ENCODE data around the gene NDUFS3.
A peak's percentile ranks its signal among the peaks of the same experiment; 100 is the strongest.
"Not testable (repeated sequence)": the region's sequence is repeated elsewhere in the genome, so short reads cannot be mapped to it uniquely, and the experiment has no call there.

Gene NDUFS3

DNA sequence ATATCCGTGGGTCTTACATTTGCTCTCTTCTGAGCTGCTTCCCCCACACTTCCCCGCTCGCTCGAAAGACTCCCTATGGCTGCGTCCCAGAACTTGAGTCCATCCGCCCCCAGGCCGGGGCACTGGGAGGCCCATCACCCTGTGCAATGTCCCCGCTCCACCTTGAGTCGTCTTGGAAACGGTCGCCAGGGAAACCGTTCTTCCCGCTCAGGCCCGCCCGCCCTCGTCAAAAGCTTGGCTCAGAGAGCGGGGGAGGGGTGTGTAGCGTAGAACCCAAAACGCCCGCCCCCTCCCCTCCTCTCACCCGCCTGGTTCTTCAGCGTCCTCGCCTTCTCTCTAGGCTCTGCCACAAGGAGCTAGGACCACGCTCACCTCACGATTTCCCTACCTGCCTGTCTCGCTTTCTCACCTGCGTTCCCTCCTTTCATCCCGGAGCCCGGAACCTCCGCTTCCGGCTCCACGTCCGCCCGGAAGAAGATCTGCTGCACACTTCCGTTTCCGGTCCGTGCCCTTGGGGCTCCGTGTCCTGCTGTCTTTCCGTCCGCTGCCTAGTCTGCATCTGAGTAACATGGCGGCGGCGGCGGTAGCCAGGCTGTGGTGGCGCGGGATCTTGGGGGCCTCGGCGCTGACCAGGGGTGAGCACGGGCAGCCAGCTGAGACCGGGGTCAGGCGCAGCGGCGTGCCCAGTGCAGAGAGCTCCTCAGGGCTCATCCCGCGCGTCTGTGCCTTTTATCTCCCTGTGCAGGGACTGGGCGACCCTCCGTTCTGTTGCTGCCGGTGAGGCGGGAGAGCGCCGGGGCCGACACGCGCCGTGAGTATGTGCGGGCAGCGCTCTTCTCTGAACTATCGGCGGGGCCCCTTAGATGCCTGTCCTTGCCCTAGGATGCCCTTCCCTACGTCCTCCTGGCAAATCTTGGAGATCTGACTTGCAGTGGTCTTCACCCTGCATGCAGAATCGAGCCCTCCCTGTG, at the start of gene NDUFS3, which contains the start of gene KBTBD4:
TSS of gene NDUFS3 (plus strand) at position 551 of the 971 bp plus-strand sequence. CDS start at position 569, 18 bp downstream.
TSS of gene KBTBD4 (minus strand) at position 447 of the 971 bp plus-strand sequence. CDS start at position 428, 19 bp downstream.
- DNase-seq (ENCODE audit: low read depth in 2 of 2) = peak; percentile 81 to 82

DNA sequence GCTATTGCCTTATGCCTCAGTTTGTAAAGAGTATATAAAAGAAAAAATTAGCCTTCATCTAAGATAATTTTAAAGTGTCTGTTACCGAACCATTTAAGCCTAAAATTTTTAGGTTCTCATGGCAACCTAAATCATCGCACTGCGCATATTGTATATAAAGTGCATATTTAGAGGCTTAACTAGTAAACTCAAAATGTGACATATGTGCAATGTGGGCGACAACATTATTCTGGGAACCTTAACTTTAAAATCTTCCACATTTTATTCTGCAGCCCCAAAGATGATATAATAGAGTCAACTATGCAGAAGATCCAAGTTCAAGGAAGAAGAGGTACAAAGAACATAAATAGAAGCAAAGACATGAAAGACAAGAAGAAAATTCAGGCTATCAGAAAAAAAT, 48.9 kb upstream of the NDUFS3 start:
- DNase-seq (ENCODE audit: low read depth in 2 of 2) = no peak

DNA sequence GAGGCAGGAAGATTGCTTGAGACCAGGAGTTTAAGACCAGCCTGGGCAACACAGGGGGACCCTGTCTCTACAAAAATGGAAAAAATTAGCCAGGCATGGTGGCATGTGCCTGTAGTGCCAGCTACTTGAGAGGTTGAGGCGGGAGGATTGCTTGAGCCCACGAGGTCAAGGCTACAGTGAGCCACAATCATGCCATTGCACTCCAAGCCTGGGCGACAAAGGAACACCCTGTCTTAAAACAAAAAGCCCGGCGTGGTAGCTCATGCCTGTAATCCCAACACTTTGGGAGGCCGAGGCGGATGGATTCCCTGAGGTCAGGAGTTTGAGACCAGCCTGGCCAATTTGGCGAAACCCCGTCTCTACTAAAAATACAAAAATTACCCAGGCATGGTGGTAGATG, 48.2 kb upstream of the NDUFS3 start:
- not testable (repeated sequence) for DNase-seq (ENCODE audit: low read depth in 2 of 2)

DNA sequence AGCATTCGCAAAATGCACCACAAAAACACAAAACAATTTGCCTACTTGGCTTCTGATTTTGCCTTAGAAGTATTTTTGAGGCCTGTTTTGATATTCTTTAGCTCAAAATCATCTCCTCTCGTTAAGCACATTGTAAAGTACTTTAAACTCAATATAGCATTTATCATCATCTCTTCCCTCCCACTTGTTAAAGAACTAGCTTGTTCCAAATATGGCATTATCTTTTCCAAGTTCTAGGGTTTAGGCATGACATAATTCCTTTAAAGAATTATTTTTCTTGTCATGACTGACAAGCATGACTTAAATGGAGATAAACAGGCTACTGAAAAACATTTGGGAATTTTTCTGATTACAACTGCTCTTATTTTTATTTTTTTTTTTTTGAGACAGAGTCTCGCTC, 47.2 kb upstream of the NDUFS3 start:
- no peak for DNase-seq (ENCODE audit: low read depth in 2 of 2)

DNA sequence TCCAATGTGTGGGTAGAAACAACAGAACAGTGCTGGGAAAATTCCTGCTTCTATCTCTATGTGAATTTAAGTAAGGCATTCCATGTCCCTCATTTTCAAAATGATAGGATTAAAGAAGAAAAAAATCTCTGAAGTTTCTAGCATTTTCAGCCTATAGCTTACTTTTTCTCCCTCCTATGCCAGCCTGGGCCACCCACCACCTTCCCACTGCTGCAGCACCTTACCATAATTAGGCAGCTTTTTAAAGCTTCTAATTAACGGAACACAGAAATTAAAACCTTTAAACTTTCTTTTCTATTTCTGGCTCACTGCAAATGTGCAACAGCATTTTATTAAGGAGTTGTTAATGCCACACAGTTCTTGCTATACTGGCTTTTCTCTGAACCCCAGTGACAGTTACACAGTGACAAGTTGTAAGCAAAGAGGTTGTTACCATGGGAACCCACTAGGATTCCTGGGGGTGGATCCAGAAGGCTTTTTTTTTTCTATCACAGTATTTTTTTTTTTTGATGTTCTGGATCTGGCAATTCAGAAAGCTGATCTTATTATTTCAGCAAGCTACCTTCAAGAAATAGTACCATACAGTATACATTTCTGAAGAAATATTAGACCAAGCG, 46.2 kb upstream of the NDUFS3 start:
- DNase-seq (ENCODE audit: low read depth in 2 of 2) = no peak

DNA sequence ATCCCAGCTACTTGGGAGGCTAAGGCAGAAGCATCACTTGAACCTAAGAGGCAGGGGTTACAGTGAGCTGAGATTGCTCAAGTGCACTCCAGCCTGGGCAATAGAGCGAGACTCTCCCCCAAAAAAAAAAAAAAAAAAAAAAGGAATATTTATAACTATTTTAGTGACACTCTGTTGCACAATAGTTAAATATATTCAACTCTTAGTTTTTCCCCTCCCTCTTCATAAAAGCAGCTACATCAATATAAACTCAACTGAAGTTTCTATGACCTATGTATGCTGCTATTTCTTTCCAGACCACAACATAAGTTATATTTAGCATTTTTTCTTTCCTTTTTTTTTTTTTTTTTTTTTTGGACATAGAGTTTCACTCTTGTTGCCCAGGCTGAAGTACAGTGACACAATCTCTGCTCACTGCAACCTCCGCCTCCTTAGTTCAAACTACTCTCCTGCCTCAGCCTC, 45.2 kb upstream of the NDUFS3 start:
- DNase-seq (ENCODE audit: low read depth in 2 of 2) = no peak

DNA sequence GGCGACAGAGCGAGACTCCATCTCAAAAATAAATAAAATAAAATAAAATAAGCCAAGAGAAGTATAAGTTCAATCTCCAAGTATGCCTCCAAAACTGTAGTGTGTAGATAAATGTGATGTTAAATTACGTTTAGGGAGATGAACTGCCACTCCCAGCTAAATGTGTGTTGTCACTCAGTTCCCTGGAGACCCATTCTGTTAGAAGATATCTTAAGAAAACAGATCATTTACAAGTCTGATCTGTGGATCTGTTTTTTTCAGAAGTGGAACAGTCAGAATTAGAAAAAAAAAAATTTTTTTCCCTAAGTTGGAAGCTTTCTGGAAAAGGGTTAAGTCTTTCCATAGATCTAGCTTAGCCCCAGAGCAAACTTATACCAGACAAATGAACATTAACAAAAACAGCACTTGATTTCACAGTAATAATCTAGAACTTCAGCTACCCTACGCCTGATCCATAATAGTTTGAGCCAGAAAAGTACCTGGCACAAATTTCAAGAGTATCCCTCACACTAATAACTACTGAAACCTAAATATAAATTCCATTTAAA, 44.1 kb upstream of the NDUFS3 start:
- no peak for DNase-seq (ENCODE audit: low read depth in 2 of 2)

DNA sequence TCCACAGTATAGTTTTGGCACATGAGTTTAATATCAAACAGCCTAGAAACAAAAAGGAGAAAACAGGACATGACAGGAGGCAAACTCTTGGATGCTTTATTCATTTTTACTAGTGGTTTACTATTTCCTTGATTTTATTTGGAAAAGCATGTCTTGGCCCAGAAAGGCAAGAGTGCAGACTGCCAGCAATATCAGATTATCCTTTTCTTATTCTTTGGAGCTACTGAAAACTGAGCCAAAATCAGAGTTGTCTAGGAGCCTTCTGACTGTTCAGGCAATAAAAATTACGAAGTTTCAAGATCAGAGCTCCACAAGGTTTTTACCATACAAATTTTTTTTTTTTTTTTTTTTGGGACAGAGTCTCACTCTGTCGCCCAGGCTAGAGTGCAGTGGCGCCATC, 42.0 kb upstream of the NDUFS3 start:
- no peak for DNase-seq (ENCODE audit: low read depth in 2 of 2)

DNA sequence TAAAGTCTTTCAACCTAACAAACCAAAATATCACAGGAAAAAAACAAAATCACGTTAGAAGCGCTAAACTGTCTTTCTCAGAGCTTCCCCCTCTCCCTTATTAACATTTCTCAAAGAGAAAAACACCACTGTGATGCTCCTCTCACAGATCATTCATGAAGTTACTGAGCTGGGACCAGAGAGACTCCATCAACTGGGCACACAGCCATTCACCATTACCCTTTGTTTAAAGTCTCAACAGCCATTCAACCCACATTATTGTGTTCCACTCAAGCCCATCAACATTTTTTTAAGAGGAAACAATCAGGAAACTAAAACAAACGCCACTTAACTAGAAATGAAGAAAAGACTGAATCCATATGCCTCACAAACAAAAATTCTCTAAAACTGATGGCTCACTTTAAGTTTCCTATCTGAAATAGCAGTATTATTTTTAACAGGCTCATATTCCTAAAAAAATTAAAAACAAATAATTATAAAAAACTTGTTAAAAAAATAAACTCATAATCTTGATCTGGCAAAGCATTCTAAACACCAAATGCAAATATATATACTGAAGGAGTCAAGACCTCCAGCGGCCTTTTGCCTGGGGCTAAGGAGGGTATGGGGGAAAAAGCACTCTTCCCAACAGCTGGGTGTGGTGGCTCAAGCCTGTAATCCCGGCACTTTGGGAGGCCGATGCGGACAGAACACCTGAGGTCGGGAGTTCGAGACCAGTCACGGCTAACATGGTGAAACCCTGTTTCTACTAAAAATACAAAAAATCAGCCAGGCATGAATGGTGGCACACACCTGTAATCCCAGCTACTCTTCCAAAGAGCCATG, 39.9 kb upstream of the NDUFS3 start:
- DNase-seq (ENCODE audit: low read depth in 2 of 2) = no peak

DNA sequence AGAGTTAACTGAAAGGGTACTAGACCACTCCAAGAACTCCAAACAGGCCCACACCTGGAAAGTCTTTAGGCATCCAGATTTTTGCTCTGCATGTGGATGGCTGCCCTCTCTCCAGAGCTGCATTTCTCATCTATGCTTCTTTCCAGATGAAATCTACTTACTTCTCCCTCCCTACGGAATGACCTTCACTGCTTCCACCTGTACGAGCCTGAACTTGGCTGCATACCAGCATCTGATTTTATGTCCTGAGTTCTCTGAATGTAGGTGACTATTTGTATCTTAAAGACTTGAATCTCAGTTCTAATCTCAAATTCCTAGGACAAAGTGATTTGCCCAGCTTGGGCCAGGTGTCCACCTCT, 39.2 kb upstream of the NDUFS3 start:
- DNase-seq (ENCODE audit: low read depth in 2 of 2) = no peak

DNA sequence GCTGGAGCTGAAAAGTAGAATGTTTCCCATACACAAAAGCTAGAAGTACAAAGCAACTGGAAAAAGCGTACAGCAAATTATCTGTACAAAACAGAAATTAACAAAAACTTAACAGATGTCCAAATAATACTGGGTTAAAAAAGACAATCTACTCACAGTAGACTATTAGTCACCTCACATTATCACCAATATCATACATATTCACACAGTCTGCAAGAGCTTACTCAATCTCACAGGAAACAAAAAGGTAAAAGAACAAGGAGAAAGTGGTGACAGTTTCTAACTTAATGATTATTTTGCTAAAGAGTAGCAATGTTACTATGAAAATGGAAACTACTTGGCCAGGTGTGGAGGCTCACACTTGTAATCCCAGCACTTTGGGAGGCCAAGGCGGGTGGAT, 37.8 kb upstream of the NDUFS3 start:
- no peak for DNase-seq (ENCODE audit: low read depth in 2 of 2)

DNA sequence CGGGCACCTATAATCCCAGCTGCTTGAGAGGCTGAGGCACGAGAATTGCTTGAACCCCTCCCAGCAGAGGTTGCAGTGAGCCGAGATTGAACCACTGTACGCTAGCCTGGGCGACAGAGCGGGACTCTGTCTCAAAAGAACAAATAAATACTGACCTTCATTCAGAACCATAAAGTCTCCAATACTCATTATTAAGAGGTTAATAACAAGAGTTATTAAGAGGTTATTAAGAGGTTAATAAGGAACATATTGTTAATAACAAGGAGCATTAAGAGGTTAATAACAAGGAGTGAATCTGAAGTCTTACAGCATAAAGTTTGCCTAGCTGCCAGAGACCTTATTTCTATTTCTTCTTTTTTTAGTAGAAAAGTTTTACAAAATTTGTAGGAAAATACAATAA, 33.6 kb upstream of the NDUFS3 start:
- no peak for DNase-seq (ENCODE audit: low read depth in 2 of 2)

DNA sequence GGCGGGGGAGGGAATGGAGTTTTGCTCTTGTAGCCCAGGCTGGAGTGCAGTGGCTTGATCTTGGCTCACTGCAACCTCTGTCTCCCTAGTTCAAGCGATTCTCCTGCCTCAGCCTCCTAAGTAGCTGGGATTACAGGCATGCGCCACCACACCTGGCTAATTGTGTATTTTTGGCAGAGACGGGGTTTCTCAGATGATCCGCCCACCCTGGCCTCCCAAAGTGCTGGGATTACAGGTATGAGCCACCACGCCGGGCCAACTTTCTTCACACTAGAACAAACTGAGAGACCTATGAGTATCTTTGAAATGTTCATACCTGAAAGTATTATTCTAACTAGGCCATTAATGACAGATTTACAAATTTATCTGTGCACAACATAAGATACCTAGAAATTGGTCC, 32.6 kb upstream of the NDUFS3 start:
- DNase-seq (ENCODE audit: low read depth in 2 of 2) = not testable (repeated sequence)

DNA sequence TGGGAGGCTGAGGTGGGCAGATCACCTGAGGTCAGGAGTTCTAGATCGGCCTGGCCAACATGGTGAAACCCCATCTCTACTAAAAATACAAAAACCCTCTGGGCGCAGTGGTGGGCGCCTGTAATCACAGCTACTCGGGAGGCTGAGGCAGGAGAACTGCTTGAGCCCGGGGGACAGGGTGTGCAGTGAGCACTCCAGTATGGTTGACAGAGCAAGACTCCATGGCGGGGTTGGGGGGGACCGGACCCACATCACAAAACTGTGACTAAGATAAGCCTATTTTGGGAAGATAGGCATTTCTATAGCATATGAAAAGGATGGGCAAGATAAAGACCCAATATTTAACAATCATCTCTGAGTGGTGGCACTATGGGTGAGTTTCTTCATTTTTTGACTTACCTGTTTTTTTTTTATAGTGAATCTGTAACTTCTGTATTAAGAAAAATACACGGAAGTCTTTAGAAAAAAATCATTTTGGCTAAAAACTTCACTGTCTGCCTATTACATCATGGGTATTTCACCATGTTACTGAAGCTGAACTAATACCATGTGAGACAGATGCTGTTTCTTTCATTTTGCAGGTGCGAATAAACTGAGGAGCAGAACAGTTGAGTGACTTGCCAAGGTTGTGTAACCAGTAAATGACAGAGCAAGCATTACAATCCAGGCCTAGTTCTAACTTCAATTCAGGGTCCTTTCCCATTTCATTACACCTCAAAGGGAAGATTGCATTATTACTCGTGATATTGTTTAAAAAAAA, 28.4 kb upstream of the NDUFS3 start:
- no peak for DNase-seq (ENCODE audit: low read depth in 2 of 2)

DNA sequence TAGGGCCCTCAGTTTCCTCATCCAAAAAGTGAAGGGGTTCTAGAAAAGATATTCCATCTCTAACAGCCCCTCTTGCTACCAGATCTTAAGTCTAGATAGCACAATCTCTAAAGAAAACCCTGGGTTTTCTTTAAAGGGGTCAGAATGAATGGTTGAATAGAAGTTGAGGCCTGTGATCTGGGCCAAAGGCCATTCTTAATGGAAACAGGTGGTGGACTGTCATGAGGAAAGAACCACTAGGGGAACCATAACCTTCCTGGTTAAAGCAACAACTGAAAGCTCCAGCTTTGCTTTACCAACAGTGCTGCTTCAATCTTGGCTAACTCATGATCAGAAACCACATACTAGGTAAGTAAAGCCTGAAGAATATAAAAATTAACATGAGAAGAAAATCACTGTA, 27.8 kb upstream of the NDUFS3 start:
- no peak for DNase-seq (ENCODE audit: low read depth in 2 of 2)

DNA sequence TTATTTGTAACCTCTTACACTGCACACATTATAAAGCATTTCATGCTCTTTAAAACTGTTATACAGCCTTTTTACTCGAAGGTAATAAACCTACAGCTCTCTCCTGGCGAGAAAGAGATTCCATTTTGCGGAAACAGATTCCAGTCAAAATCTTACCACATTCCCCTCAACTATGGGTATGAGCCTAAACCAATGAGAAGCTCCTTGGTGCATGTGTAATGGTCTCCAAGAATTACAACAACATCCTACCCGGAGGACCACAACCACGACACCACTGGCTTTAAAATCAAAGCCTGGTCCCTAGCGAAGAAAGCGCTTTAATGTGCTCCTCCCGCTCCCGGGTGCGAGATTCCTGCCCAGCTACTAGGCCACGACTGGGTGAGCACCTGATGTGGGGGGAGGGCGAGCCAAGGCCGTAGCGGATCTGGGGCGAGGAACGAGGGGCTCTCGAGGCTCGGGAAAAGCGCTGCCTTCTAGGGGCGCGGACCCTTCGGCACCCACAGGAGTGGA, 26.8 kb upstream of the NDUFS3 start:
- peak in 1 of 2 donors; percentile 15 for DNase-seq (ENCODE audit: low read depth in 2 of 2)

DNA sequence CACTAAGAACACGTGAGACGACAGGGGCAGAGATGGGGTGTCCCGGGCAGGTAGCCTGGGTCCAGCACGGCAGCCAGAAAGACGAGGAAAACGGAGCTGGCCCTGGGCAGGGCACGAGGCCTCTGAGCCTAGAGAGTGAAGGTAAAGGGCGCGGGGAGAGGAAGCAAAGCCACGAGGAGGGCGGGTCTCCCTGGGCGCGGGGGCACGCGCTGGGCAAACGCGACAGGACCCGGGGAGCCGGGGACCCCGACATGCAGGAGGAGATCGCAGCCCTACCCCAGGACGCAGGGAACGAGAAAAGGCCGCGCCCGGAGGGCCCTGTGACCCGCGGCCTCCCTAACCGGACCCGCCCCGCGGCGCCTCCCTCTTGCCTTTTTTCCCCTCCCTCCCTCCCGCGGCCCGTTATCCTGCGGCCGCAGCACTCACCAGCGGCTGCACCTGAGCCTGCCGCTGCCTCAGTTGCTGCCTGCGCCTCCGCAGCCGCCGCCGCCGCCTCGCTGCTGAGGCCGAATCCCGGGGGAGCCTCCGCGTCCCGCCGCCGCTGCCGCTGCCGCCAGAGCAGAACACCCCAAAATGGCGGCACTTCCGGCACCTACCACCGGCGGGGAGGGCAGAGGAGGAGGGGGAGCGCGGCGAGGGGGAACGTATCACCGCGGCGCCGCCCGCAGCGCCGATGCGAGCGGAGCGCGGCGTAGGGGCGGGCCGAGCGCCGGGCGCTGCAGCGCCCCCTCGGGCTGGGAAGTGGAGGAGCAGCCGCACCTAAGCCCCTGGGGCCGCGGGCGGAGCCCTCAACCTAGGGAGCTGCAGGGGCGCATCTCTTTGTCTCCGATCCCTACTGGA, 26.1 kb upstream of the NDUFS3 start, which contains the start of gene CELF1:
TSS of gene CELF1 (minus strand) at position 567 of the 840 bp plus-strand sequence. CDS start 53,609 bp downstream, outside the sequence.
- DNase-seq (ENCODE audit: low read depth in 2 of 2) = peak; percentile 85 to 89

DNA sequence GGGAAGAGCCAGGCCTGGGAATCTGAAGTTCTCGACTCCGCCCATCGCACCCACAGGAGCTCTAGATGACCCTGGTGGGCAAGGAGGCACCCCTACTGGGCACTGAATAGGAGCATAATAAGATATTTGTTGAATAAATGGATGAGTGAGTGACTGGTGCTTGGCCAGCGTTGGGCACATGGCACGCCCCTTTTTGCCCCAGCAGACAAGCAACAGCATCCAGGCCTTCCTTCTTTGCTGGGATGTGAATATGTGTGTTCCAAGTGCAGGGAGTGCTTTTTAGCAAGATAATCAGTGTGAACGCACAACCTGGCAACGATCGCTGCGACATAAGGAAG, 25.5 kb upstream of the NDUFS3 start:
- no peak for DNase-seq (ENCODE audit: low read depth in 2 of 2)

DNA sequence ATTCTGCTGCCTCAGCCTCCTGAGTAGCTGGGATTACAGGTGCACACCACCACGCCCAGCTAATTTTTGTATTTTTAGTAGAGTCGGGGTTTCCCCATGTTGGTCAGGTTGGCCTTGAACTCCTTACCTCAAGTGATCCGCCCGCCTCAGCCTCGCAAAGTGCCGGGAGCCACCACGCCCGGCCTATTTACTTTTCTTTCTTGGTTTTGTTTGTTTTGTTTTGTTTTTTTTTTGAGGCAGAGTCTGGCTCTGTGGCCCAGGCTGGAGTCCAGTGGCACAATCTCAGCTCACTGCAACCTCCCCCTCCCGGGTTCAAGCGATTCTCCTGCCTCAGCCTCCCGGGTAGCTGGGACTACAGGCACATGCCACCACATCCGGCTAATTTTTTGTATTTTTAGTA, 21.9 kb upstream of the NDUFS3 start:
- not testable (repeated sequence) for DNase-seq (ENCODE audit: low read depth in 2 of 2)

DNA sequence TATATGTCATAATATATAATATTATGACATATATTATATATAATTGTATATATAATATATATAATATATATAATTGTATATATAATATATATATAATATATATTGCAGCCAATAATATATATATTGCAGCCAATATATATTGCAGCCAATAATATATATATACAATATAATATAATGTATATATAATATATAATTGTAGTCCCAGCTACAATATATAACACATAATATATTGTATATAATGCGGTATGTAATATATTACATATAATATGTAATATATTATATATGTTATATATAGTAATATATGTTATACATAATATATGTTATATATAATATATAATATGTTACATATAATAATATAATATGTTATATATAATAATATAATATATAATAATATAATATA, 20.2 kb upstream of the NDUFS3 start:
- DNase-seq (ENCODE audit: low read depth in 2 of 2) = no peak

Measured in activated CD4-positive, alpha-beta T cell treated with anti-CD3 and anti-CD28 coated beads for 24 hours (primary cell).